Loucy (cell line): ENCODE data around the gene BCAT1.
"Not testable (repeated sequence)": the region's sequence is repeated elsewhere in the genome, so short reads cannot be mapped to it uniquely, and the experiment has no call there.

Experiments
- H2AFZ ChIP-seq: fragments of 200-600 bp; sonication (generic); 2 replicates; pipeline ENCODE4 v1.6.0; 2016; ENCODE audit warnings: antibody characterized with exemption, mild to moderate bottlenecking, low read length, moderate library complexity
- H3F3A ChIP-seq: fragments of 200-600 bp; 2 replicates; pipeline ENCODE4 v1.6.0; 2016; ENCODE audit warnings: antibody characterized with exemption, low read depth, mild to moderate bottlenecking
- H3K27me3 ChIP-seq: fragments of 200-600 bp; sonication (generic); 2 replicates; pipeline ENCODE4 v1.6.1; 2014; ENCODE audit warnings: low read length, mild to moderate bottlenecking; ENCODE audit not compliant: insufficient read depth, poor library complexity, severe bottlenecking
- H3K36me3 ChIP-seq: fragments of 200-600 bp; sonication (generic); 2 replicates; pipeline ENCODE4 v1.6.1; 2016; ENCODE audit warnings: low read length; ENCODE audit not compliant: insufficient read depth
- H3K4me1 ChIP-seq: fragments of 200-600 bp; sonication (generic); 2 replicates; pipeline ENCODE4 v1.5.1; 2014; ENCODE audit warnings: low read length, mild to moderate bottlenecking; ENCODE audit not compliant: insufficient read depth, poor library complexity, severe bottlenecking
- H3K4me2 ChIP-seq: fragments of 200-600 bp; sonication (generic); 2 replicates; pipeline ENCODE4 v1.6.0; 2014; ENCODE audit warnings: antibody characterized with exemption, low read length, low read depth, mild to moderate bottlenecking; ENCODE audit not compliant: poor library complexity, severe bottlenecking
- H3K4me3 ChIP-seq: fragments of 200-600 bp; sonication (generic); 2 replicates; pipeline ENCODE4 v1.5.1; 2014; ENCODE audit warnings: low read length, mild to moderate bottlenecking, mixed read lengths; ENCODE audit not compliant: poor library complexity, severe bottlenecking
- H3K79me2 ChIP-seq: fragments of 200-600 bp; sonication (generic); 2 replicates; pipeline ENCODE4 v1.6.1; 2014; ENCODE audit warnings: low read length; ENCODE audit not compliant: insufficient read depth
- H3K9ac ChIP-seq: fragments of 200-600 bp; sonication (generic); 2 replicates; pipeline ENCODE4 v1.6.0; 2014; ENCODE audit warnings: mild to moderate bottlenecking, low read depth, low read length, moderate library complexity; ENCODE audit not compliant: poor library complexity, severe bottlenecking
- H3K9me2 ChIP-seq: fragments of 200-600 bp; sonication (generic); replicated peaks from 2 replicates; pipeline ENCODE4 v1.6.1; 2016; ENCODE audit warnings: low read depth, low read length, mixed read lengths
- H3K9me3 ChIP-seq: fragments of 200-600 bp; sonication (generic); 2 replicates; pipeline ENCODE4 v1.6.1; 2014; ENCODE audit warnings: mild to moderate bottlenecking, antibody characterized with exemption, low read length, low read depth; ENCODE audit not compliant: insufficient read depth
- H4K20me1 ChIP-seq: fragments of 200-600 bp; sonication (generic); 2 replicates; pipeline ENCODE4 v1.6.0; 2014; ENCODE audit warnings: antibody characterized with exemption, low read length, mild to moderate bottlenecking; ENCODE audit not compliant: insufficient read depth, poor library complexity, severe bottlenecking
- EZH2phosphoT487 ChIP-seq: fragments of 200-600 bp; IDR thresholded peaks from 2 replicates; pipeline ENCODE4 v1.6.1; 2018; ENCODE audit warnings: antibody characterized with exemption, mild to moderate bottlenecking, moderate library complexity, borderline replicate concordance
- TF ChIP-seq, protein P1 (sequence below): fragments of 200-600 bp; sonication (generic); conservative IDR thresholded peaks from 2 replicates; pipeline ENCODE4 v1.5.1; 2014; ENCODE audit warnings: mild to moderate bottlenecking, antibody characterized with exemption, low read length

BCAT1 gene

GRCh38 chr12:24872211-24872610 lies 76.7 kb downstream of the BCAT1 start:
- no peak overlapping the region for H3K4me2 ChIP-seq
- H3F3A ChIP-seq, result no peaks in the 10 kb centered on the region
- no peaks in the 10 kb centered on the region for H3K27me3 ChIP-seq
- H3K9me2 ChIP-seq, result no peaks in the 10 kb centered on the region
- peaks cover 11% of the 10 kb centered on the region; the same call in 1 of the 2 replicates for H3K79me2 ChIP-seq
- H3K9me3 ChIP-seq, result peaks cover 5% of the 10 kb centered on the region; the same call in 1 of the 2 replicates
- H3K36me3 ChIP-seq, result peaks cover 82% of the 10 kb centered on the region; the same call in 1 of the 2 replicates
- H3K4me3 ChIP-seq, result no peak overlapping the region
- H4K20me1 ChIP-seq, result no peaks in the 10 kb centered on the region
- no peaks in the 10 kb centered on the region for H3K4me1 ChIP-seq
- H2AFZ ChIP-seq, result no peak overlapping the region
- TF ChIP-seq, protein P1, sequence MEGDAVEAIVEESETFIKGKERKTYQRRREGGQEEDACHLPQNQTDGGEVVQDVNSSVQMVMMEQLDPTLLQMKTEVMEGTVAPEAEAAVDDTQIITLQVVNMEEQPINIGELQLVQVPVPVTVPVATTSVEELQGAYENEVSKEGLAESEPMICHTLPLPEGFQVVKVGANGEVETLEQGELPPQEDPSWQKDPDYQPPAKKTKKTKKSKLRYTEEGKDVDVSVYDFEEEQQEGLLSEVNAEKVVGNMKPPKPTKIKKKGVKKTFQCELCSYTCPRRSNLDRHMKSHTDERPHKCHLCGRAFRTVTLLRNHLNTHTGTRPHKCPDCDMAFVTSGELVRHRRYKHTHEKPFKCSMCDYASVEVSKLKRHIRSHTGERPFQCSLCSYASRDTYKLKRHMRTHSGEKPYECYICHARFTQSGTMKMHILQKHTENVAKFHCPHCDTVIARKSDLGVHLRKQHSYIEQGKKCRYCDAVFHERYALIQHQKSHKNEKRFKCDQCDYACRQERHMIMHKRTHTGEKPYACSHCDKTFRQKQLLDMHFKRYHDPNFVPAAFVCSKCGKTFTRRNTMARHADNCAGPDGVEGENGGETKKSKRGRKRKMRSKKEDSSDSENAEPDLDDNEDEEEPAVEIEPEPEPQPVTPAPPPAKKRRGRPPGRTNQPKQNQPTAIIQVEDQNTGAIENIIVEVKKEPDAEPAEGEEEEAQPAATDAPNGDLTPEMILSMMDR, result no peak
- TF ChIP-seq EZH2phosphoT487, result no peak
- no peak overlapping the region for H3K9ac ChIP-seq

- not testable (repeated sequence) for H2AFZ ChIP-seq, H3K27me3 ChIP-seq, H3K9ac ChIP-seq, H3F3A ChIP-seq, H3K9me2 ChIP-seq, H3K9me3 ChIP-seq, H3K4me3 ChIP-seq, H3K4me2 ChIP-seq, H3K79me2 ChIP-seq, H4K20me1 ChIP-seq
- Histone ChIP-seq H3K4me1 (peaks cover 31% of the 10 kb centered on the region), H3K36me3 (peaks cover 71% of the 10 kb centered on the region; the same call in 1 of the 2 replicates)
These were observed 82.8 kb downstream of the BCAT1 start for GRCh38 chr12:24866139-24866538.

- Histone ChIP-seq H3F3A (no peaks in the 10 kb centered on the region), H2AFZ (no peak overlapping the region), H3K79me2 (peaks cover 6% of the 10 kb centered on the region; the same call in 1 of the 2 replicates), H3K4me2 (peak overlapping the region; percentile 21), H3K36me3 (peaks cover 71% of the 10 kb centered on the region), H3K9me2 (no peaks in the 10 kb centered on the region), H4K20me1 (no peaks in the 10 kb centered on the region), H3K4me3 (no peak overlapping the region), H3K27me3 (no peaks in the 10 kb centered on the region), H3K4me1 (peaks cover 31% of the 10 kb centered on the region), H3K9me3 (peaks cover 10% of the 10 kb centered on the region; the same call in 1 of the 2 replicates), H3K9ac (no peak overlapping the region)
- no peak for TF ChIP-seq EZH2phosphoT487
- TF ChIP-seq, protein P1, result no peak
These were observed 84.1 kb downstream of the BCAT1 start for GRCh38 chr12:24864796-24865125.

DNA sequence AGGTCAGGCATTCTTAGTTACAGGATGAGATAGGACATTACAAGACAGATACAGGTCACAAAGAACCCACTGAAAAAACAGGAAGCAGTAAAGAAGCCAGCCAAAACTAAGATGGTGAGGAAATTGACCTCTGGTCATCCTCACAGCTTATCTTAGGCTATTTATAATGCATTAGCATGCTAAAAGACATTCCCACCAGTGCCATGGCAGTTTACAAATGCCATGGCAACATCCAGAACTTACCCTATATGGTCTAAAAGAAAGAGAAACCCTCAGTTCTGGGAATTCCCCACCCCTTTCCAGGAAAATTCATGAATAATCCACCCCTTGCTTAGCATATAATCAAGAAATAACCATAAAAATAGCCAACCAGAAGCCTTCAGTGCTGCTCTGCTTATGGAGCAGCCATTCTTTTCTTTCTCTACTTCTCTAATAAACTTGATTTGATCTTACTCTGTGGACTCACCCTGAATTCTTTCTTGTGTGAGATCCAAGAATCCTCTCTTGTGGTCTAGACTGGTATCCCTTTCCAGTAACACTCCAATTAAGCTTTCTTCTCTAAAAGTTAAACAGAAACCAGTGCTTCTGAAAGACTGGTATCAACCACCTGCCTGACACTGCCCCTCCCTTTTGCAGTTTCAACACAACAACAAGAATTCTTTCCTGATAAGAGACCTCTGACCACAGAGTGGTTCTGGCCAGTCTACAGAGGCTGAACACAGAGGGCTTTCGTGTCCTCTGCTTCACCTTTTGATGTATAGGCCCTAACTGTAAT lies 86.9 kb downstream of the BCAT1 start:
- Histone ChIP-seq H3K9me3 (0 out of 2 replicates have a peak, but pooled peaks cover 4% of the 10 kb centered on the region), H3K36me3 (peaks cover 74% of the 10 kb centered on the region), H3K9ac (no peak overlapping the region)

More for the DNA sequence above, 86.9 kb downstream of the BCAT1 start:
- Histone ChIP-seq H3K27me3 (no peaks in the 10 kb centered on the region), H3F3A (no peaks in the 10 kb centered on the region), H2AFZ (no peak overlapping the region), H3K9me2 (no peaks in the 10 kb centered on the region), H3K79me2 (no peaks in the 10 kb centered on the region), H3K4me3 (no peak overlapping the region), H4K20me1 (no peaks in the 10 kb centered on the region), H3K4me1 (peaks cover 31% of the 10 kb centered on the region), H3K4me2 (no peak overlapping the region)
- TF ChIP-seq, protein P1, result no peak
- no peak for TF ChIP-seq EZH2phosphoT487
